HL-60/S4 (cell line): ENCODE results near the gene CCDC6.
"Not testable (repeated sequence)": the region's sequence is repeated elsewhere in the genome, so short reads cannot be mapped to it uniquely, and the experiment has no call there.

ENCODE experiments used
- in situ Hi-C: fragments of 300-500 bp; cut with MboI; formaldehyde crosslinking; loops from 2 replicates; pipeline ENCODE4 v1.14.3; 2022; ENCODE audit warnings: low sequenced_read_pairs

The CCDC6 gene

DNA sequence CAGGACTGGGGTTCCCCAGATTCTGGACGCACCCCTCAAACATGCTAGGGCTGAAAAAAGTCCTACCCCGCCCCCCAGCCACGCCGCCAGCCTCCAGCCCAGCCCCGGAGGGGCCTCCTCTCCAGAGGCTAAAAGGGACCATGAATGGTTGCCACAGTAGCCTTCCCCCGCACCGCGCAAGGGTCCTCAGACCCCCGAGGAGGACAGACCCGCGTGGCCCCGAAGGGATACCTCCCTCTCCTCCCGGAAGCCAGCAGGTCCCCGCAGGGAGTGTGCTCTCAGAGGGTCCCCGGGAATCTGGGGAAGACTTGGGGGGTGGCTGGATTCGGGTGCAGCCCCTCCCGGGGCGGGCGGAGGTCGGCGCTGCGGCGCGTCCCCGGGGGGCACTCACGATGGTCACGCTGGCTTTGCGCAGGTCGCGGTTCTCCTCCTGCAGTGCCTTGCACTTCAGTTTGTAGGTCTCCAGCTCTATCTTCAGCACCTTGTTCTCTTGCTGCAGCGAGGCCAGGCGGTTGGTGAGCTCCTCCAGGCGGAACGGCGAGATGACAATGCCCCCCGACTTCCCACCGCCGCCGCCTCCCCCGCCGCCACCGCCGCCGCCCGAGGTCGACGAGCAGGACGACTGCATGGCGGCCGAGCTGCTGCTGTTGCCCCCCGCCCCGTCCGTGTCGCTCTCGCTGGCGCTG, 482 bp downstream of the CCDC6 start:
- in situ Hi-C loops = no loop called here

DNA sequence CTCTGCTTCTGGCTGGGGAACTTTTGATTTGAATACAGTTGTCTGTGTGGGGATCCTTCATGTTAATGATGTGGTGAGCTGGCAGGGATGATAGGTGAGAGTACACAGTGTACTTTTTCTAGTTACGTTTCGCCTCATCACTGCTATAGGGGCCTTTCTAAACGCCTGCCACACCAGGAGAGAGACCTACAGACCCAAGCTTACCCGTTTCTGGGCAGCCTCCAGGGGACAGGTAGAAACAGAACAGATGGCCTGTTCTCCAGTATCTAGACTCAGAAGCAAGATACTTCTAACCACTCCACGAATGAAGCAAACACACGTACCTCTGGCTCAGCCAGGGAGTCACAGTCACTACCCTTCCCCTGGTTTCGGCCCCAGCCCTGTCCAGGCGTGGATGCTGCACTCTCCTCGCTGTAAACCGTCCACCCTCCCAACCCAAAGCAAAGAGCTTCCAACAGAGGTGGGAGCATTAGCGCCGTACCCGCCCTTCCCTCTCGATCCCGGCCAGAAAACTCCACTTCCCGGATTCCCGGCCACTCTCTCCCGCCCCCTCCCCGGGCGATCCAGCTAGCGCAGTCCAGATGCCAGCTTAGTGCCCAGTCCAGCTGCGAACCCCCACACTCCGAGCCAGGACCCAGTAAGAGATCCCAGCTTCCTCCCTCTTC, 1.2 kb downstream of the CCDC6 start:
- in situ Hi-C loops = no loop called here

DNA sequence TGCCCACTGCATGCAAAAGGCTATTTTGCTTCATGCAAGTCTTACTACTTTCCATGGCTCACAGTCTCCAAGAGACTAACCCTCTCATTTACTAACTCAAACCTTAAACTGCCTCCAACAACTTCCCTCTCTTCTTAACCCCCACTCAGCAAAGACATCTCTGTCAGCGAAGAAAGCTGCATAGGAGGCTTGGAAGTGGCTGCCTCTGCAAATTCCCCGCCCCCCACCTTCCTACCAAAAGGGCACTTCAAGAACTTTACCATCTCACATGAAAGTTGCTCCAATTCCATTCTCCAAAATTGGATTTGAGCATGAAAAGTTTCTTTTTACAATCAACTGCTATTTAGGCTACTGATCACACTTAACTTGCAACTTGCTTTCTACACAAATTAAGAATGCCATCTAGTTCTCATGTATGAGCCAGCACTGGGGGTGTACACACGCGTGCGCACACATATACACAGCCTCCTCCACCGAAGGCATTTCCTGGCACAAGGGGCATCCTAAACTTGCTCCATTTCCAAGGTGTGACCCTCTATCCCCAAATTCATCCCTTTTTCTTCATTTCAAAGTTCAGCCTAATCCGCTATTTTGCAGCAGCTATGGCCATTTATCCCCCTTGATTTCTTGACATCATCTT, 1.8 kb downstream of the CCDC6 start:
- in situ Hi-C loops = no loop called here

DNA sequence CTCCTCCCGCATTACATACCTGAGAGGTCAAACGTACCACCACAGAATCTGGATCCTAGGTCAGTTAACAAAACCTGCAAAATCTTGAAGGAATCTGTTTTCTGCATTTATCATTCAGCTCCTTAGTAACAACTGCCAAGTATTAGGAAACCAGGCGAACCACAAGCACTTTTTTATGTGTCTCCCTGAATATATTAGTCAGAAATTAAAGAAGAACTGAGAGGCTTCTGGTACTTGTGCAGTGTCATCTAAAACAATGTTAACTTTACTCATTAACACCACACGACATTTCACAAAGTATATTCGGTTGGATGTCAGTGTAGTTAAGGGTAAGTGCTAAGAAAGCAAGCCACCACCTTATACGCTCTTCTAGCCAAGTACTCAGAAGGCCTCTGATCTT, 2.5 kb downstream of the CCDC6 start:
- in situ Hi-C loops = no loop called here

DNA sequence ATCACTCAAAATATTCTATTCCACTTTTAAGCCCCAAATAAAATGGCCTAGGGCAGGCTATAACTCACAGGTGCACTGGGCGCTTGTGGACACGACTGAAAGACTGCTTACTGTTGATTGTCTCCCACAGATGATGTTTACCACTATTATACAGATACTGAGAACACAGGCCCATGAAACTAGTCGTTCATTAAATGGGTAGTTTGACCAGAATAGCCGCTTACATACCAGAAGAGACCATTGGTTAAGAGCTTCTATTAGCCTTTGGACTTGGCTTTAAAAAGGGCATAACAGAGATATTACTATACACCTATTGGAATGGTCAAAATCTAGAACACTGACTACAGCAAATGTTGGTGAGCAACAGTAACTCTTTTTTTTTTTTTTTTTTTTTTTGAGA, 4.3 kb downstream of the CCDC6 start:
- in situ Hi-C loops = no loop called here

DNA sequence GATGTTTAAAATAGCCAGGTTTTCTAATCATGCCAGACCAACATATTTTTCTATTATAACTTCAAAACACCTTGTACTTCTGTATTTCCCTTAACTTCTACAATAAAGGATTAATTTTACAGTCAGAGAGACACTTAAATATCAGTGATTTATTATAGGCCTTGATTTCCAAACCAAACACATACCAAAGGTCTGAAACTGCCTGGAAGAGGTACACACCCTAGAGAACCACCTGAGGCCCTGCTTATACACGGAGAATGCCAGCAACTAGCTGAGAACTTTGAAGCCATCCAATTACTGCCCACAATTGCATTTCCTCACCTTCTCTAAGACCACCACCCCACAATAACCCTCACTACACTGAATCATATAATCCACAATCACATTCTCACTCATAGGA, 4.9 kb downstream of the CCDC6 start:
- in situ Hi-C loops = no loop called here

DNA sequence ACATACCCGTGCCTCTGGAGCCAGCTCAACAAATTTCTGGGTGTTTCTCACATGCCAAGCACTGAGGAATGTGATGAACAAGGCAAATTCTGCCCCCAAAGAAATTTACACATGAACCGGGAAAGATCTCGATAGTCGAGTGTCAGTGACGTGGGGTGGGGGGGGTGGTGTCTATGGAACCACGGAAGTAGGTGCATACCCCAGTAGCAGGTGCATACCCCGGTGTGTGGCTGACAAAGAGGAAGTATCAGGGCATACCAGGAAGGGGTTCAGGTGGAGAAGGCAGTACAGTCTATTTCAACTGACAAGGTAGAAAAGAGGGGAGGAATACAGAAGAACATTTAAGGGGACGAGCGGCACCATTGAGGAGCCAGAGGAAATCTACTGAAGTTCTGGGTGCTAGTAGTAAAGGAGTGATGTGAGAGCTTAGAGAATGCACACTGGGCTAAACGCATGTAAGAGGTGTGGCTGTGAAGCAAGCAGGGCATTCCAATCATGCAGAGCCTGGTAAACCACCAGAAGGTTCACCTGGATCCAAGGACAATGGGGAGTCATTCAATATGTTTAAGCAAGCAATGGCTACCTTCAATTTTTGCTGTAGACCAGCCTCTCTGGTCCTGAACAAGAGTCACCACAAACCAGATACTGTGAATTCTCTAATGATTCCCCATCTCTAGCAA, 6.2 kb downstream of the CCDC6 start:
- in situ Hi-C loops = no loop called here

DNA sequence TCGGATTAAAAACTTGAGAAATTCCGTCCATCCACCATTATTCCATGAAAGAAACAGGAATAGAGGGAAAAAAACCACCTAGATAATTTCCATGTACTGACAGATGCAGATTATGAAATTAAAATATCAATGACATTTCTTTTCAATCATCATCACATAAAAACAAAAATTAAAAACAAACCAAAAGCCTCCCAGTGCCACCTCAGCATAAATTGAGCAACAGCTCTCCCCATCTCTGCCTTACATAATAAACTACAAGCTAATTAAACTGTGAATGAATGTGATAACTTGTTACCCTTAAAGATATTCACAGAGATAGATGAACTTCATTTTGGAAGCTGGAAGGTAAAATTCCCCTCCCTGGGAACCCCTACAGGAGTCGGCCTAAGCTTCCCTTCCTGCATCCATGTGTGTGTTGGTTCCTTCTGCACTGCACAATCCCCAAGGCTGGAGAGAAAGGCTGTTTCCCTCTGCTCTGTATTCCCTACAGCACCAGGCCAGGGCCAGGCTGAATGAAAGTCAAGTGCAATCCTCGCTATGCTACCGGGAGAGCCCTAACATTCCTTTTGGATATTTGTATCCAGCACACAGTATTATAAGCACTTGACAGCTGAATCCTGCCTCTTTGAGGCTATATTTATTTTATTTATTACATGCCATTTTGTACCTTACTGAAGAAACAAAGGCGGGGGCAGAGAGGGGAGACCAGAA, 8.1 kb downstream of the CCDC6 start:
- in situ Hi-C loops = no loop called here

DNA sequence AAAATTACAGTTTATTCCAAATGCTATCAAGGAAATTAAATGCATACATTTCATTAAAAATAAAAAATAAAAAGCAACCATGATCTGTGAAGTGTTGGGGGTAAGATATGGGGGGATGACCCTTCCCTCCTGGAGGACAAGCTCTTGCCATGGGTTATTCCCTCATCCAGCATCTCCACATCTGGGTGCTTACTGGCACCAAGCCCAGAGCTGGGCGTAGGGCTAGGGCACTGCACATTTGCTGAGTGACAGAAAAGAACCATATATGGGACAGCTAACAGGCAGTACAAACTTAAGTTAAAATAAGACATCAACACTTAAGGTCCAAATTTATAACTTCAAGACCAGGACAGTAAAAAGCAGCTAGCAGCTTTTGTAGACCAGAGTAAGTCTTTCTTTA, 10.2 kb downstream of the CCDC6 start:
- in situ Hi-C loops = no loop called here

DNA sequence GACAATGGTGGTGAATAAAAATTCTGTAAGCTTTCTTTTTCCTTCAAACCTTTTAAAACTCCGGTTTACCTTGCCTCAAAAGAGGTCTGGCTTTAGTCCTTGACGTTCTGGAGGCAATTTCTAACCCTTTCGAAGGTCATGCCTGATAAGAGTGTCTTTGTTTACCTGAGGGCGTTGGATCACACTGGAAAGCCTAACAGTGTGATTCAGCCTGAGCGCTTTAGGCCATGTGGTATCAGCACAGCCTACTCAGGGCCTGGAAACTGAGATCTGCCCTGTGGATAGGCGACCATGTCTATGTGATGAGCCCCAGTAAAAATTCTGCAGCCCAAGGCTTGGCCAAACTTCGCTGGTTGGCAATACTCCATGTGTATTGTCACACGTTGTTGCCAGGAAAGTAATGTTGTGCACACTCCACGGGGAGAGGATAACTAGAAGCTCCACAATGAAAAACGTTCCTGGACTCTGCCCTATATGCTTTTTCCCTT, 10.7 kb downstream of the CCDC6 start:
- in situ Hi-C loops = no loop called here

DNA sequence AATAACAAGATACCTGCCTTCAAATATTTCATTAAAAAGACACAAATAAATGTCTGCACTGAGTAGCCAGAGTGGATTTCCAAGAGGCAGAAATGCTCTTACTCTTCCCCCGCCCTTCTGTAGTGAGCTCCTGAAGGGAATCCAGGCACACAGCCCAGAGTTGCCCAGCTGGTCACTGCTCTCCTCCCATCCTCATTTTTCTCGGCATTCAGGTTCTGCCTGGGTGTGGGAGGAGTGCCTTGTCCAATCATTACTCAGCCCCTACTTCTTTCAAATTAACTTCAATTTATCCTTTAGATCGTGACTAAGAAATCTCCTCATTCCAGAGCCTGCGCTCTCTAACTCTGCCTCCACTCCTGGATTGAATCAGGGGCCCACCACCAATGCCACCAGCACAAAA, 12.2 kb downstream of the CCDC6 start:
- in situ Hi-C loops = no loop called here

DNA sequence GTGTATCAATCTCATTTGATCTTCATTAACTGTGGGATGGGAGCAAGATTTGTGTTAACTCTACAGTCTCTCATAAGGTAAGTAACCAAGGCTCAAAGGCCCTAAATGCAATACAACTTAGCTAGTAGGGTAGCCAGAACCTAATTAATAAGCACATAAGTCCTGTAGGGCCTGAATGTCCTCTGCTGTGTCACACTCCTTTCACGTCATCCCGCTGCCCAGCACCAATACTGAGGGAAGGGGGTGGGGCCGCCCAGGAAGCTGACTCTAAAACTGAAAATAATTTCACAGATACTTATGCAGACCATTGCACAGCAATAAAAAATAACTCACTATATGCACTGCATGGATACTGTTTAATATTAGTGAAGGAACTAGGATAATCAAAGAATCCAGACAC, 13.7 kb downstream of the CCDC6 start:
- in situ Hi-C loops = no loop called here

DNA sequence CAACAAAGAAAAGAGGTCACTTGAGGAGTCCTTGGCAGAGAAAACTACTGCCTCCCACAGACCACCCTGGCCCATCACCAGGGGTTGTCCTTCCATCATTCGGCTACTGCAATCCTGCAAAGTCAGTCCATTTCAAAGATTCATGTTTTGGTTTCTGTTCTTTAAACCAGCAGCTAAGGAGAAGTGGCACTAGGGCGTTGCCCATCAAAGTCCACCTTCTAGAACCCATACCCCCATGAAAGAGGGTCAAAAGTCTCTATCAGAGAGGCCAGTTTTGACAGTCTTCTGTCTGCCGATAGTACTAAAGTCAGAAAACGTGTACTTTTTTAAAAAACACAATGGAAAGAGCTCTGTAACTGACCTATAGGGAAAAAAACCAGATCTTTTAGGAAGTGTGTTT, 14.4 kb downstream of the CCDC6 start:
- in situ Hi-C loops = no loop called here

DNA sequence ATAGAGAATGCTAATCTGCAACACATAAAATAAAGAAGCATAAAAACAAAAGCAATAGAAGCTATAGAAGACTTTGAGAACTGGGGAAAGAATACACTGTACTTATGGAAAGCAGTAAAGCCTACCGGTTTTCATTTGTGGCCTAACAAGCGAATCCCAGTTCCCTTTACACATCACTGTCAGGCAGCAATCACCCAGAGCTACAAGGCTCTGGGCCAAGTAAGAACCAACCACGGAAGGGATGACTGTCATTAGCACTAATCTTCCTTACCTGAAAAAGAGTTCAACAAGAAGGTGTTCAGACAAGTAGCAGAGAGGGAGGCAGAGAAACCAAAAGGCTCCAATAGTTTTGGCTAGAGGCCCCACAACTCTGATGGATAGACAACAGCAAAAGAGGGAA, 15.0 kb downstream of the CCDC6 start:
- in situ Hi-C loops = no loop called here

DNA sequence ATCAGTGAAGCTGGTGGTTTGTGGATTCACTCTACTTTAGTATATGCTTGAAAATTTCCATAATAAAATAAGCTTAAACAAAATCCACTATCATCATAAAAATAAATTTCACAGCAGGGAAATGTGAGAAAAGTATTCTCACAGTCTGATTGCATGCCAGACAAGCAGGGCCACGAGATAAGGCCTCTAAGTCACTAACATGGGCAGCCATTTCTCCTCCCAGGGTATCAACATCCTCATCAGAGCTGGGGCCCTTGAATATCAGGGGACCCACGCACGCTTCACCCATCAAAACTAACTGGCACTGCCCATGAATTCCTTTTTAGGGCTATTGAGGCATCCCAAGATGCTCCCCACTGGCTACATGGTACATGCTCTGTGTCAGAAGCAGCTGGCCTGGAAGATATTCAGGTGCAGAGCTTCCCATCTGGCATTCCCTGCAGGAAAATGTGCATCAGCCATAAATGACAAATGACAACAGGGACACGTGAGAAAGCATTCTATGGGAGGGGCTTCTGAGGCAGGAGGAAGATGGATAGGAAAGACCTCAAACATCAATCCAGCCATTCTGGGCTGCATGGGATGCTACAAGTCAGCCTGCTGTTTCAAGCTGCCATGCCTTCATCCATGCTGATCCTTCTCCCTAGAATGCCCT, 17.4 kb downstream of the CCDC6 start:
- in situ Hi-C loops = no loop called here

DNA sequence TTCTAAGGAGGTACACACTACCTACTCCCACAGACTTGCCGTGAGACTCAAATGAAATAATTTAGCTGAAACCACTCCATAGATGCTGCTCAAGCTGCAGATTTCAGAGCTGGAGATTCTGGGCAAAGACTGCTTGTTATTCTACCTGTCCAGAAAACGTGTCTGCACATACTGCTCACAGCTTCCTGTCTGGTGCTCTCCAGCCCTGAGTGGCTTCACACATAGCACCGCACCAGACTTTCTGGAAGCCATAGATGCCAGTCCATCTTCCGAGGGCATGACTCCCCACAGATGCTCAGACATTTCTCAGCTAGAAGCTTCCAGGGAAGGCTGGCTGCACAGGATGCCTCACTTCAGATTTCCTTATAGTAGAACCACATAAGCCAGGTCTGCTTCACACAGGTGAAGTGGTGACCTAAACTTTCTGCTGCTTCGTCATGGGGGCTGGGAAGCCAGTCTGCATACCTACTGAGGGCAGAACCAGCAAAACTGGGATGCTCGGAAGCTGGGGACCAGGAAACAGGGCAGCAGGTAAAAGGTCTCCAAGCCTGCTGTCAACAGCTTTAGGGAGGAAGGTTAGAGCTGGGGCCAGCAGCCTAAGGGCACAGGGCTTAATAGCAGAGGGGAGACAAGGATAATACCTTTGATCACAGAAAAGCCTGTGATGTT, 18.2 kb downstream of the CCDC6 start:
- in situ Hi-C loops = no loop called here

DNA sequence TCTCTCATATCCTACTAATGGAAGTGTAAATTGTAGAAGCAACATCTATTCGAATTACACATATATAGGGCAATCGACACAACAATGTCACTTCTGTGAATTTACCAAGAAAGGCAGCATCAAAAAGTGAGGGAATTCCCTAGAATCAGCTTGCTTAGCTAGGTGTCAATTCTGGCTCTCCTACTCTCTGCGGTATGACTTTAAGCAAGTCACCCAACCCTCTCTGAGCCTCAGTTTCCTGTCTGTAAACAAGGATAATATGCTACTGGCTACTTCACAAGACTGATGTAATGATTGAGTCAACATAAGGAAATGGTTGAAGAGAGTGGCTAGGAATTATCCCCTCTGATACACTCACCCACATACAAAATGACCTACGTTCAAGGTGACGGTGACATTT, 19.4 kb downstream of the CCDC6 start:
- in situ Hi-C loops = no loop called here

DNA sequence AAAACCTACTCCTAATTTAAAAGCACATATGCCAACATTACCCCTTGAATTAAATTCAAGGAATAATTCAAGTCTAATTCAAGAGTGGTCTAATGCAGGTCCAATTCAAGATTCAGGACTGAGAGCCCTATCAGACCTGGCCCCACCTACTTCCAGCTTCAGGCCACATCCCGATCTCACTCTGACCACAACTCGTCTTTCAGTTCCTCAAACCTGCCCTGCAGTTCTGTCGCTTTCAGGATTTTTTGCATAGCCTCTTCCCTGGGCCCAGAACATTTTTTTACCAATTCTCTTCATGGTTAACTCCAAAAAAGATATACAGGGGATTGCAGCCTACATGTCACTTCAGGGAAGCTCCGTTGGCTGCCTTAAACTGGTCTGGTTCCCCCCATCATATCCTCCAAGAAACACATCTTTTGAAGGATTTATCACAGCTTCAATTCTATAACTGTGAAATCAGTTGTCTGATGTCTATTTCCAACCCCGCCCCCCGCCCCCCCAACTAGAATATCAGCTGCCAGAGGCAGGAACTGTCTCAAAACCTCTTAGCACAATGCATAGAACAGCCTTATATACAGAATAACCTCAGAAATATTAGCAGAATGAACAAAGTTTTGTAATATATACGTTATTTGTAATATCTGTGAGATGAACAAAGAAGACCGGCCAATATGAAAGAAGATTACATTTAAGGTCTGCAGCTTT, 20.8 kb downstream of the CCDC6 start:
- in situ Hi-C loops = no loop called here

DNA sequence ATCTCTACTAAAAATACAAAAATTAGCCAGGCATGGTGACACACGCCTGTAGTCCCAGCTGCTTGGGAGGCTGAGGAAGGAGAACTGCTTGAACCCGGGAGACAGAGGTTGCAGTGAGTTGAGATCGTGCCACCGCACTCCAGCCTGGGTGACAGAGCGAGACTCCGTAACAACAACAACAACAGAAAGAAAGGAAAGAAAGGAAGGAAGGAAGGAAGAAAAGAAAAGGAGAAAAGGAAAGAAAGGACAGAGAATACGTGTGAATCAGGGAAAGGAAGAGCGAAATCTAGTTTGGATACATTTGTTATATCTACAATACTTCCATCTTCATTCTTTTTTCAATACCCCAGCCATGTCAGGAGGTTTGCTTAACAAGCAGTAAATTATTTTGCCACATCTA, 21.5 kb downstream of the CCDC6 start:
- in situ Hi-C loops = not testable (repeated sequence)
